Neural cell (in vitro differentiated cells): Measurements from ENCODE around the gene IFT74. TPM values are rescaled to one million over a fixed set of nuclear protein-coding genes. Genes with fewer than 3 reads are reported as not detected.

Experiments used
- H2AFZ ChIP-seq: fragments of 200-600, 300-800 bp; sonication (generic), shearing (Covaris generic); 2 replicates; pipeline ENCODE4 v1.6.0; 2014; ENCODE audit warnings: low read depth, mild to moderate bottlenecking, antibody characterized with exemption, low read length, moderate library complexity
- H3F3A ChIP-seq: fragments of 200-600 bp; shearing (Covaris generic); 2 replicates; pipeline ENCODE4 v1.6.1; 2016; ENCODE audit warnings: mild to moderate bottlenecking, moderate library complexity, mixed read lengths, antibody characterized with exemption, low read length; ENCODE audit not compliant: insufficient read depth, poor library complexity, severe bottlenecking
- H3K27ac ChIP-seq: fragments of 200-600, 300-800 bp; sonication (generic), shearing (Covaris generic); 2 replicates; pipeline ENCODE4 v1.5.1; 2014; ENCODE audit warnings: mild to moderate bottlenecking, low read length, moderate library complexity
- H3K27me3 ChIP-seq: fragments of 300-800, 200-600 bp; sonication (generic), shearing (Covaris generic); 2 replicates; pipeline ENCODE4 v1.6.0; 2014; ENCODE audit warnings: mild to moderate bottlenecking, low read depth, low read length, moderate library complexity; ENCODE audit not compliant: insufficient read depth
- H3K36me3 ChIP-seq: fragments of 300-800, 200-600 bp; sonication (generic), shearing (Covaris generic); 2 replicates; pipeline ENCODE4 v1.5.1; 2014; ENCODE audit warnings: mild to moderate bottlenecking, antibody characterized with exemption, low read length, moderate library complexity; ENCODE audit not compliant: insufficient read depth
- H3K4me2 ChIP-seq: fragments of 300-800, 200-600 bp; sonication (generic), shearing (Covaris generic); 2 replicates; pipeline ENCODE4 v1.6.0; 2014; ENCODE audit warnings: mild to moderate bottlenecking, low read length
- H3K4me3 ChIP-seq: fragments of 300-800, 200-600 bp; sonication (generic), shearing (Covaris generic); 2 replicates; pipeline ENCODE4 v1.5.1; 2014; ENCODE audit warnings: mild to moderate bottlenecking, low read length, moderate library complexity
- H3K79me2 ChIP-seq: fragments of 200-600 bp; shearing (Covaris generic); replicated peaks from 2 replicates; pipeline ENCODE4 v1.6.0; 2014; ENCODE audit warnings: mild to moderate bottlenecking, low read length, moderate library complexity; ENCODE audit not compliant: insufficient read depth
- H3K9ac ChIP-seq: fragments of 300-800, 200-600 bp; sonication (generic), shearing (Covaris generic); 2 replicates; pipeline ENCODE4 v1.6.1; 2016; ENCODE audit warnings: mild to moderate bottlenecking, low read length, mixed read lengths
- H3K9me2 ChIP-seq: fragments of 200-600 bp; shearing (Covaris generic); 2 replicates; pipeline ENCODE4 v1.6.1; 2016; ENCODE audit warnings: mild to moderate bottlenecking, low read length, mixed read lengths; ENCODE audit not compliant: insufficient read depth
- H3K9me3 ChIP-seq: fragments of 200-600, 300-800 bp; sonication (generic), shearing (Covaris generic); 2 replicates; pipeline ENCODE4 v1.6.1; 2016; ENCODE audit warnings: mild to moderate bottlenecking, mixed run types, low read length, moderate library complexity, mixed read lengths
- H4K20me1 ChIP-seq: fragments of 200-600 bp; shearing (Covaris generic); 2 replicates; pipeline ENCODE4 v1.6.1; 2016; ENCODE audit warnings: mild to moderate bottlenecking, mixed run types; ENCODE audit not compliant: insufficient read depth
- CTCF ChIP-seq: fragments of 450-650 bp; IDR thresholded peaks from 2 replicates; pipeline ENCODE4 v1.5.1; 2014; ENCODE audit warnings: antibody characterized with exemption, mild to moderate bottlenecking, moderate library complexity; ENCODE audit not compliant: poor library complexity, severe bottlenecking
- EP300 ChIP-seq: fragments of 450-650 bp; conservative IDR thresholded peaks from 2 replicates; pipeline ENCODE4 v1.6.1; 2014; ENCODE audit warnings: antibody characterized with exemption, mild to moderate bottlenecking, moderate library complexity; ENCODE audit not compliant: poor library complexity, severe bottlenecking
- EZH2 ChIP-seq: fragments of 200-600, 300-800 bp; shearing (Covaris generic), sonication (generic); IDR thresholded peaks from 2 replicates; pipeline ENCODE4 v1.6.1; 2014; ENCODE audit warnings: antibody characterized with exemption, low read length, borderline replicate concordance, mild to moderate bottlenecking; ENCODE audit not compliant: insufficient read depth, poor library complexity, severe bottlenecking
- MXI1 ChIP-seq: fragments of 450-650 bp; conservative IDR thresholded peaks from 2 replicates; pipeline ENCODE4 v1.6.1; 2014; ENCODE audit warnings: antibody characterized with exemption, mild to moderate bottlenecking; ENCODE audit not compliant: poor library complexity, severe bottlenecking
- POLR2AphosphoS5 ChIP-seq: IDR thresholded peaks from 2 replicates; pipeline ENCODE4 v1.6.1; 2012
- RAD21 ChIP-seq: fragments of 450-650 bp; conservative IDR thresholded peaks from 2 replicates; pipeline ENCODE4 v1.6.1; 2014; ENCODE audit warnings: antibody characterized with exemption, mild to moderate bottlenecking, moderate library complexity
- SMC3 ChIP-seq: fragments of 450-650 bp; conservative IDR thresholded peaks from 2 replicates; pipeline ENCODE4 v1.6.1; 2014; ENCODE audit warnings: antibody characterized with exemption, mild to moderate bottlenecking, moderate library complexity; ENCODE audit not compliant: poor library complexity
- TAF1 ChIP-seq: IDR thresholded peaks from 2 replicates; pipeline ENCODE4 v1.6.1; 2012; ENCODE audit warnings: low read depth
- polyA plus RNA-seq: library from polyadenylated mRNA; depleted of rRNA; stranded (reverse); fragments of >200 nt; gene quantifications from 2 replicates; pipeline ENCODE4 v1.2.3, GENCODE V29; 2014
- TF ChIP-seq, protein P1 (sequence below): IDR thresholded peaks from 2 replicates; pipeline ENCODE4 v1.6.1; 2012; ENCODE audit warnings: borderline replicate concordance

Gene IFT74
- polyA plus RNA-seq, 1 donor from 2014 or later = 10.9 TPM

DNA sequence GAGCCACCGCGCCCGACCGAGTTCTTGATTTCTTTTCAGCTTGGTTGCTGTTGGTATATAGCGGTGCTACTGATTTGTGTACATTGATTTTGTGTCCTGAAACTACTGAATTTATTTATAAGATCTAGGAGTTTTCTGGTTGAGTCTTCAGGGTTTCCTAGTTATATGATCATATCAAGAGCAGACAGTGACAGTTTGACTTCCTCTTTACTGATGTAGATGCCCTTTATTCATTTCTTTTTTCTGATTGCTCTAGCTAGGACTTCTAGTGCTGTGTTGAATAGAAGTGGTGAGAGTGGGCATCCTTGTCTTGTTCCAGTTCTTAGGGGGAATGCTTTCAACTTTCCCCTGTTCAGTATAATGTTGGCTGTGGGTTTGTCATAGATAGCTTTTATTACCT, 66.7 kb downstream of the IFT74 start:
- no peaks in the 10 kb centered on the region for H3K79me2 ChIP-seq
- H3K4me3 ChIP-seq = no peak overlapping the region
- peaks cover 7% of the 10 kb centered on the region for H3K9me3 ChIP-seq
- no peaks in the 10 kb centered on the region for H3K9me2 ChIP-seq
- H3K36me3 ChIP-seq = peaks cover 4% of the 10 kb centered on the region
- H3K27ac ChIP-seq = no peak overlapping the region
- TF ChIP-seq CTCF = no peak
- no peak for TF ChIP-seq RAD21
- TF ChIP-seq POLR2AphosphoS5 = no peak
- no peak for TF ChIP-seq SMC3
- no peak for TF ChIP-seq EZH2
- no peak for TF ChIP-seq TAF1
- TF ChIP-seq, protein P1, sequence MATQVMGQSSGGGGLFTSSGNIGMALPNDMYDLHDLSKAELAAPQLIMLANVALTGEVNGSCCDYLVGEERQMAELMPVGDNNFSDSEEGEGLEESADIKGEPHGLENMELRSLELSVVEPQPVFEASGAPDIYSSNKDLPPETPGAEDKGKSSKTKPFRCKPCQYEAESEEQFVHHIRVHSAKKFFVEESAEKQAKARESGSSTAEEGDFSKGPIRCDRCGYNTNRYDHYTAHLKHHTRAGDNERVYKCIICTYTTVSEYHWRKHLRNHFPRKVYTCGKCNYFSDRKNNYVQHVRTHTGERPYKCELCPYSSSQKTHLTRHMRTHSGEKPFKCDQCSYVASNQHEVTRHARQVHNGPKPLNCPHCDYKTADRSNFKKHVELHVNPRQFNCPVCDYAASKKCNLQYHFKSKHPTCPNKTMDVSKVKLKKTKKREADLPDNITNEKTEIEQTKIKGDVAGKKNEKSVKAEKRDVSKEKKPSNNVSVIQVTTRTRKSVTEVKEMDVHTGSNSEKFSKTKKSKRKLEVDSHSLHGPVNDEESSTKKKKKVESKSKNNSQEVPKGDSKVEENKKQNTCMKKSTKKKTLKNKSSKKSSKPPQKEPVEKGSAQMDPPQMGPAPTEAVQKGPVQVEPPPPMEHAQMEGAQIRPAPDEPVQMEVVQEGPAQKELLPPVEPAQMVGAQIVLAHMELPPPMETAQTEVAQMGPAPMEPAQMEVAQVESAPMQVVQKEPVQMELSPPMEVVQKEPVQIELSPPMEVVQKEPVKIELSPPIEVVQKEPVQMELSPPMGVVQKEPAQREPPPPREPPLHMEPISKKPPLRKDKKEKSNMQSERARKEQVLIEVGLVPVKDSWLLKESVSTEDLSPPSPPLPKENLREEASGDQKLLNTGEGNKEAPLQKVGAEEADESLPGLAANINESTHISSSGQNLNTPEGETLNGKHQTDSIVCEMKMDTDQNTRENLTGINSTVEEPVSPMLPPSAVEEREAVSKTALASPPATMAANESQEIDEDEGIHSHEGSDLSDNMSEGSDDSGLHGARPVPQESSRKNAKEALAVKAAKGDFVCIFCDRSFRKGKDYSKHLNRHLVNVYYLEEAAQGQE = no peak
- no peak for TF ChIP-seq EP300
- TF ChIP-seq MXI1 = no peak
- H2AFZ ChIP-seq = no peak overlapping the region
- H4K20me1 ChIP-seq = no peaks in the 10 kb centered on the region
- no peaks in the 10 kb centered on the region for H3F3A ChIP-seq
- no peaks in the 10 kb centered on the region for H3K27me3 ChIP-seq
- no peak overlapping the region for H3K9ac ChIP-seq
- H3K4me2 ChIP-seq = no peak overlapping the region

GRCh38 chr9:27029186-27029585, 73.0 kb downstream of the IFT74 start:
- Histone ChIP-seq H3K4me2 (no peak overlapping the region), H2AFZ (no peak overlapping the region)
- no peak for TF ChIP-seq EP300
- TF ChIP-seq MXI1 = no peak

More at GRCh38 chr9:27029186-27029585, 73.0 kb downstream of the IFT74 start:
- H3K9me3 ChIP-seq = peaks cover 7% of the 10 kb centered on the region
- H3K27me3 ChIP-seq = no peaks in the 10 kb centered on the region
- H3K9me2 ChIP-seq = no peaks in the 10 kb centered on the region
- H3K4me3 ChIP-seq = no peak overlapping the region
- no peak overlapping the region for H3K9ac ChIP-seq
- peaks cover 4% of the 10 kb centered on the region for H3K36me3 ChIP-seq
- no peaks in the 10 kb centered on the region for H4K20me1 ChIP-seq
- no peaks in the 10 kb centered on the region for H3K79me2 ChIP-seq
- no peak overlapping the region for H3K27ac ChIP-seq
- H3F3A ChIP-seq = no peaks in the 10 kb centered on the region
